Adrenal gland (tissue), 12 donors: Measurements from ENCODE around the gene POGK. TPM values are rescaled to one million over a fixed set of nuclear protein-coding genes. Genes with fewer than 3 reads are reported as not detected.

Experiments used
- DNase-seq, 7 donors: peaks; one replicate each; pipeline ENCODE4 v3.0.0-alpha.2; 2019 to 2020
- H3K27ac ChIP-seq, 5 donors: fragments of 200-600 bp; sonication (generic) in 4 of 5; 1 replicate in 3 of 5; 2 replicates in 2 of 5; pipeline versions ENCODE4 v1.5.1 to v1.8.0; 2016 to 2020; ENCODE audit warnings: mild to moderate bottlenecking in 1 of 5
- H3K27me3 ChIP-seq: fragments of 200-600 bp; 2 replicates; pipeline ENCODE4 v1.8.0; 2021
- H3K36me3 ChIP-seq, 2 donors: fragments of 200-600 bp; replicated peaks in 1 of 2; 1 replicate in 1 of 2; 2 replicates in 1 of 2; pipeline versions ENCODE4 v1.5.1 to v1.8.0; 2018 to 2022
- H3K4me1 ChIP-seq, 2 donors: fragments of 200-600 bp; replicated peaks in 1 of 2; 1 replicate in 1 of 2; 2 replicates in 1 of 2; pipeline versions ENCODE4 v1.5.1 to v1.8.0; 2018 to 2021
- H3K4me3 ChIP-seq, 4 donors: fragments of 200-600 bp; sonication (generic) in 3 of 4; one replicate each; pipeline ENCODE4 v1.5.1; 2016 to 2018
- H3K9me3 ChIP-seq, 3 donors: fragments of 200-600 bp; sonication (generic) in 1 of 3; replicated peaks in 1 of 3; 1 replicate in 2 of 3; 2 replicates in 1 of 3; pipeline versions ENCODE4 v1.5.1 to v1.8.0; 2016 to 2021
- POLR2A ChIP-seq, 2 donors: fragments of 450-650 bp; IDR thresholded peaks; one replicate each; pipeline ENCODE4 v1.6.1; 2017; ENCODE audit warnings: antibody characterized with exemption in 2 of 2, mild to moderate bottlenecking in 2 of 2, moderate library complexity in 1 of 2
- WGBS, 4 donors: extraction: QIAGEN DNeasy Blood & Tissue Kit in 2 of 4; methylation state at CpG; one replicate each; pipeline versions ENCODE4 v1.1.5 to v1.1.7; 2013 to 2017; 5-methylcytosine and 5-hydroxymethylcytosine counted together
- intact Hi-C, 2 donors: fragments of 100-400 bp; cut with DNase I; formaldehyde crosslinking; loops; one replicate each; pipeline versions ENCODE4 v1.14.1 to v1.15.0; 2022 to 2023
- polyA plus RNA-seq, 3 donors: library from polyadenylated mRNA; stranded (reverse); fragments of 200-250 nt in 2 of 3; fragments of 350-450 nt in 1 of 3; fragmentation: Illumina TruSeq in 1 of 3; extraction: RNeasy Lipid Tissue Mini Kit (QIAGEN cat#74804) in 1 of 3; gene quantifications; one replicate each; pipeline ENCODE4 v1.2.3, GENCODE V29; 2013 to 2014
- total RNA-seq, 9 donors: library from RNA; depleted of rRNA in 4 of 9; stranded (reverse); fragments of >200 nt in 4 of 9; fragments of 120-200 nt in 1 of 9; fragmentation: NEBNext Ultra II Directional in 1 of 9; extraction: Animal tissue kit (Norgen Biotek cat#: 25700) in 1 of 9; gene quantifications; one replicate each; pipeline versions ENCODE4 v1.1.0 to v1.2.4, GENCODE V29; 2013 to 2023
- TF ChIP-seq, protein P1 (sequence below), 6 experiments: fragments of 450-650 bp in 4 of 6; fragments of 200-600 bp in 2 of 6; sonication (generic) in 1 of 6; IDR thresholded peaks; 1 replicate in 5 of 6; 2 replicates in 1 of 6; pipeline versions ENCODE4 v1.5.1 to v1.8.0; 2016 to 2021; ENCODE audit warnings: antibody characterized with exemption in 6 of 6, mild to moderate bottlenecking in 2 of 6, moderate library complexity in 1 of 6
- donor health status: healthy with polysubstance abuse.
- donor health status: Bipolar disorder and iron deficiency.
- donor health status: DM: yes; HTN: yes; CAD: no.
- donor health status: DM: no; HTN: no; CAD: no.
- donor health status: DM: no; HTN: no; CAD: no.
- donor health status: DM: yes; HTN: yes; CAD: no.

POGK gene
- total and polyA plus RNA-seq, 12 donors: 7.3 to 31.1 (median 19.5) TPM

DNA sequence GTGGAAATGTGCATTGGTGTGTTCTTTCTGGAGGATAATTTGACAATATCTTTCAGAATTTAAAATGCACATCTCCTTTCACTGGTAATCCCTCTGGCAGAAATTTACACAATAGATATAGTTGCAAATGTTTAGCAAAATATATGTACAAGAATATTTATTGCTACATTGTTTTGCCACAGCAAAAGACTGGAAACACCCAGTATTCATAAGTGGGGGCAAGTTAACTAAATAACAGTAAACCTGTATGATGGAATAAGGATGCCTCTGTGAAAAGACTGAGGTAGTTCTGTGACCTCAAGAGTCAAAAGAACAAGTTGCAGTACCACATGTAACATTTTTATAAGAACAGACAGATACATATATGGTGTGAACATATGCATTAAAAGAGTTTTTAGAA lies 50.5 kb downstream of the POGK start:
- Histone ChIP-seq H3K4me3 (no peak overlapping the region), H3K27me3 (peaks cover 5% of the 10 kb centered on the region), H3K4me1 (no peaks in the 10 kb centered on the region), H3K9me3 (no peaks in the 10 kb centered on the region), H3K36me3 (no peaks in the 10 kb centered on the region), H3K27ac (no peak overlapping the region)
- TF ChIP-seq, protein P1, sequence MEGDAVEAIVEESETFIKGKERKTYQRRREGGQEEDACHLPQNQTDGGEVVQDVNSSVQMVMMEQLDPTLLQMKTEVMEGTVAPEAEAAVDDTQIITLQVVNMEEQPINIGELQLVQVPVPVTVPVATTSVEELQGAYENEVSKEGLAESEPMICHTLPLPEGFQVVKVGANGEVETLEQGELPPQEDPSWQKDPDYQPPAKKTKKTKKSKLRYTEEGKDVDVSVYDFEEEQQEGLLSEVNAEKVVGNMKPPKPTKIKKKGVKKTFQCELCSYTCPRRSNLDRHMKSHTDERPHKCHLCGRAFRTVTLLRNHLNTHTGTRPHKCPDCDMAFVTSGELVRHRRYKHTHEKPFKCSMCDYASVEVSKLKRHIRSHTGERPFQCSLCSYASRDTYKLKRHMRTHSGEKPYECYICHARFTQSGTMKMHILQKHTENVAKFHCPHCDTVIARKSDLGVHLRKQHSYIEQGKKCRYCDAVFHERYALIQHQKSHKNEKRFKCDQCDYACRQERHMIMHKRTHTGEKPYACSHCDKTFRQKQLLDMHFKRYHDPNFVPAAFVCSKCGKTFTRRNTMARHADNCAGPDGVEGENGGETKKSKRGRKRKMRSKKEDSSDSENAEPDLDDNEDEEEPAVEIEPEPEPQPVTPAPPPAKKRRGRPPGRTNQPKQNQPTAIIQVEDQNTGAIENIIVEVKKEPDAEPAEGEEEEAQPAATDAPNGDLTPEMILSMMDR (IDR thresholded peaks at IDR 0.05): no peak
- TF ChIP-seq POLR2A (IDR thresholded peaks at IDR 0.05): no peak
- DNase-seq: no peak
- intact Hi-C loops: no loop called here

DNA sequence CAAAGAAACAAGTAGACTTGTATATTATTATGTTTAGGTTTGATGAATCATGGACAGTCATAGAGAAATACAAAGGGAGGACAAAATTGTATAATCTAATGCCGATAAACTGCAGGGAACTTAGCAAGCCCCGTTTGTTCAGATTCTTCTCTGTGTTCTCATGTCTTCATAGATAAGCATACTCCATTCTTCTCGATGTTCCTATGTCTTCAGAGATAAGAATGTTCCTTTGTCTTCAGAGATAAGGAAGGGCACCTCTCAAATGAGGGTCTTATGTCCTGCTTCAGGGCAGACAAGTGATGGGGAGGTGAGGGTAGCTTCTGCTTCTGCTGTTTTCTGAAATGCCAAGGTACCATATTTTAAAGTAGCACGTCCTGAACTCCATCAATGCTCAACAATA lies 56.5 kb downstream of the POGK start:
- Histone ChIP-seq H3K27ac (no peak overlapping the region), H3K36me3 (no peaks in the 10 kb centered on the region), H3K27me3 (no peaks in the 10 kb centered on the region), H3K9me3 (no peaks in the 10 kb centered on the region), H3K4me3 (no peak overlapping the region), H3K4me1 (no peaks in the 10 kb centered on the region)
- intact Hi-C loops: no loop called here
- TF ChIP-seq, protein P1 (IDR thresholded peaks at IDR 0.05): no peak
- TF ChIP-seq POLR2A (IDR thresholded peaks at IDR 0.05): no peak
- WGBS, 4 donors: 66 to 76% (median 74%) methylated on average over 4 of the region's 4 CpGs
- no peak for DNase-seq

DNA sequence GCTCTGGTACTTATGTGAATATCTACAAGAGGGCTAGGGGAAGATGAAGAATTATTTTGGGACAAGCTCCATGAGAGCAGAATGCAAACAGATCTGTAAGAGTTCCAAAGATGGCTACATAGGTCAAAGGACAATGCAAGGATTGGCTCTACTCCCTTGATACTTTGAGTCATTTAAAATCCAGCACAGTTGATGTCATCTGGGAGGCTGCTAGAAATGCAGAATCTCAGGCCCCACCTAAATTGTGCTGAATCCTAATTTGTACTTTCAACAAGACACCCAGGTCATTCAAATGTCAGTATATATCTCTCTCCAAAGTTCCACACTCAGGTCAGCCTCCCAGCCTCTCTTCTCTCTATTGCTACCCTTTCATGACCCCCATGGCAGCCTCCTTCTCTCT lies 60.5 kb downstream of the POGK start:
- no peak overlapping the region for H3K4me3 ChIP-seq
- H3K27me3 ChIP-seq: no peaks in the 10 kb centered on the region
- H3K4me1 ChIP-seq: no peaks in the 10 kb centered on the region
- intact Hi-C loops: no loop called here
- TF ChIP-seq, protein P1 (IDR thresholded peaks at IDR 0.05): no peak
- no peak for TF ChIP-seq POLR2A (IDR thresholded peaks at IDR 0.05)
- no peaks in the 10 kb centered on the region for H3K9me3 ChIP-seq
- H3K36me3 ChIP-seq: no peaks in the 10 kb centered on the region
- no peak for DNase-seq
- no peak overlapping the region for H3K27ac ChIP-seq

DNA sequence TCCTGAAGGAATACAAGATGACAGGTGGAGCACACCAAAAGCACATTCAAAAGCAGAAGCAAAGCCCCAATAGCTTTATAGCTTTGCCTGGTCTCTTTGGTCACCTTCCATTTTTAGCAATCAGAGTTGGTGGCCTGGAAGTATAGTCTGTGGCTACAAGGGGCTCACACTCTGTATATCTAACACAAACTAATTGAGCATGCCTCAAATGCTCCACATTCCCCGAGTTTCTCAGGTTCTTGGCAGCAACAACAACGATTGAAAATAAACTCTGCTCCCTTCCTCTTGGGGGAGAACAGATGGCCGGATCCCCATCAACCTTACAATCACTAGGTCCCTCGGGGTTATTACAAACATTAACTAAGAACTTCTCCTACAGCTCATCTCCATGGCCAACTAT lies 61.7 kb downstream of the POGK start:
- TF ChIP-seq, protein P1 (IDR thresholded peaks at IDR 0.05): no peak
- TF ChIP-seq POLR2A (IDR thresholded peaks at IDR 0.05): no peak
- Histone ChIP-seq H3K27me3 (no peaks in the 10 kb centered on the region), H3K9me3 (no peaks in the 10 kb centered on the region), H3K27ac (no peak overlapping the region), H3K4me3 (no peak overlapping the region), H3K36me3 (no peaks in the 10 kb centered on the region), H3K4me1 (no peaks in the 10 kb centered on the region)
- no peak for DNase-seq
- WGBS, 4 donors: 35 to 54% (median 37%) methylated on average over 4 of the region's 4 CpGs
- intact Hi-C loops: no loop called here
